ENCODE measurements around the gene LIPG. TPM values are rescaled to one million over a fixed set of nuclear protein-coding genes. Genes with fewer than 3 reads are reported as not detected.

The LIPG gene
- total and polyA plus RNA-seq, 9 of the 15 experiments (the other 6 are each of a cell fraction or from before 2014, with no cell fraction given), result 0.76 to 1.8 (median 1.3) TPM

- H3K36me3 ChIP-seq (ENCODE audit: control insufficient read depth, insufficient read depth, low read length), result no peaks in the 10 kb centered on the region
- no peaks in the 10 kb centered on the region for H3K27me3 ChIP-seq (ENCODE audit: control insufficient read depth in 2 of 2, insufficient read depth in 2 of 2, low read length in 2 of 2)
- H3K4me1 ChIP-seq (replicated peaks in 1 of 2; ENCODE audit: control insufficient read depth in 2 of 2, insufficient read depth in 2 of 2, low read length in 2 of 2), result no peaks in the 10 kb centered on the region
- no peaks in the 10 kb centered on the region for H3K79me2 ChIP-seq (ENCODE audit: control insufficient read depth, insufficient read depth, low read length)
- no peaks in the 10 kb centered on the region for H3K9me1 ChIP-seq (ENCODE audit: control insufficient read depth, insufficient read depth, low read length)
- intact Hi-C loops (cut with micrococcal nuclease) (loop anchor here (10.0 kb wide), 1 partner anchor 212 kb away; no protein-coding TSS in a partner anchor), in situ Hi-C loops (cut with MboI) (no loop called here)
- no peak for DNase-seq (ENCODE audit: extremely low read depth in 1 of 4, low spot score in 3 of 4)
- H2AFZ ChIP-seq (ENCODE audit: low read depth, low read length), result no peak overlapping the region
- no peak overlapping the region for H3K27ac ChIP-seq (ENCODE audit: extremely low read depth, low read depth, low read length)
- FAIRE-seq, result no peak
- no peak for ATAC-seq
- WGBS (ENCODE audit: insufficient coverage, low coverage, missing lambda C conversion rate), result 4% methylated on average over 4 of the region's 4 CpGs
- no peak overlapping the region for H3K9ac ChIP-seq (ENCODE audit: insufficient read depth in 1 of 2, low read depth in 2 of 2, low read length in 2 of 2)
- TF ChIP-seq, protein P1, sequence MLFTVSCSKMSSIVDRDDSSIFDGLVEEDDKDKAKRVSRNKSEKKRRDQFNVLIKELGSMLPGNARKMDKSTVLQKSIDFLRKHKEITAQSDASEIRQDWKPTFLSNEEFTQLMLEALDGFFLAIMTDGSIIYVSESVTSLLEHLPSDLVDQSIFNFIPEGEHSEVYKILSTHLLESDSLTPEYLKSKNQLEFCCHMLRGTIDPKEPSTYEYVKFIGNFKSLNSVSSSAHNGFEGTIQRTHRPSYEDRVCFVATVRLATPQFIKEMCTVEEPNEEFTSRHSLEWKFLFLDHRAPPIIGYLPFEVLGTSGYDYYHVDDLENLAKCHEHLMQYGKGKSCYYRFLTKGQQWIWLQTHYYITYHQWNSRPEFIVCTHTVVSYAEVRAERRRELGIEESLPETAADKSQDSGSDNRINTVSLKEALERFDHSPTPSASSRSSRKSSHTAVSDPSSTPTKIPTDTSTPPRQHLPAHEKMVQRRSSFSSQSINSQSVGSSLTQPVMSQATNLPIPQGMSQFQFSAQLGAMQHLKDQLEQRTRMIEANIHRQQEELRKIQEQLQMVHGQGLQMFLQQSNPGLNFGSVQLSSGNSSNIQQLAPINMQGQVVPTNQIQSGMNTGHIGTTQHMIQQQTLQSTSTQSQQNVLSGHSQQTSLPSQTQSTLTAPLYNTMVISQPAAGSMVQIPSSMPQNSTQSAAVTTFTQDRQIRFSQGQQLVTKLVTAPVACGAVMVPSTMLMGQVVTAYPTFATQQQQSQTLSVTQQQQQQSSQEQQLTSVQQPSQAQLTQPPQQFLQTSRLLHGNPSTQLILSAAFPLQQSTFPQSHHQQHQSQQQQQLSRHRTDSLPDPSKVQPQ (CRISPR knock-in tag; IDR thresholded peaks at IDR 0.05; ENCODE audit: borderline replicate concordance), result no peak
- TF ChIP-seq CCNT2 (IDR thresholded peaks at IDR 0.05; ENCODE audit: borderline replicate concordance, extremely low read depth, insufficient read length, low read depth, low read length), result no peak
- TF ChIP-seq ZKSCAN1 (IDR thresholded peaks at IDR 0.05; ENCODE audit: low read depth, low read length), result no peak
- TF ChIP-seq NR4A1 (CRISPR knock-in tag; IDR thresholded peaks at IDR 0.05), result no peak
- no peak for TF ChIP-seq NR4A1 (tag; IDR thresholded peaks at IDR 0.05)
- TF ChIP-seq MCM7 (IDR thresholded peaks at IDR 0.05), result no peak
- TF ChIP-seq MTA1 (IDR thresholded peaks at IDR 0.05; ENCODE audit: borderline replicate concordance), result no peak
- TF ChIP-seq HNRNPUL1 (IDR thresholded peaks at IDR 0.05; ENCODE audit: low read length), result no peak
- TF ChIP-seq GTF2A2 (tag; IDR thresholded peaks at IDR 0.05), result no peak
- no peak for TF ChIP-seq HINFP (tag; conservative IDR thresholded peaks at IDR 0.05; ENCODE audit: low read depth)
- TF ChIP-seq HLTF (IDR thresholded peaks at IDR 0.05), result no peak
- no peak for TF ChIP-seq ZNF766 (CRISPR knock-in tag; conservative IDR thresholded peaks at IDR 0.05)
- H3K4me3 ChIP-seq, result no peak overlapping the region
- H4K20me1 ChIP-seq (replicated peaks; ENCODE audit: control insufficient read depth, insufficient read depth, low read length), result no peaks in the 10 kb centered on the region
- H3K4me2 ChIP-seq (ENCODE audit: insufficient read depth, low read length), result no peak overlapping the region
- no TSS peak for BruUV-seq (replicated peaks)
- ChIA-PET CTCF (ENCODE audit: low intra/inter-chr PET ratio) (no interaction called here), POLR2A (no interaction called here)
- no peaks in the 10 kb centered on the region for H3K9me3 ChIP-seq (replicated peaks; ENCODE audit: control insufficient read depth, insufficient read depth, low read depth, low read length)
Measured at GRCh38 chr18:49553003-49553402, 8.9 kb upstream of the LIPG start.

Data from K562 (cell line).